CD4-positive, alpha-beta T cell treated with Interleukin-15 for 1 hour (primary cell): ENCODE measurements around the gene CTRB1.

Experiments used
- DNase-seq: peaks from one replicate; pipeline ENCODE4 v3.0.0-alpha.2; 2020

Gene CTRB1

DNA sequence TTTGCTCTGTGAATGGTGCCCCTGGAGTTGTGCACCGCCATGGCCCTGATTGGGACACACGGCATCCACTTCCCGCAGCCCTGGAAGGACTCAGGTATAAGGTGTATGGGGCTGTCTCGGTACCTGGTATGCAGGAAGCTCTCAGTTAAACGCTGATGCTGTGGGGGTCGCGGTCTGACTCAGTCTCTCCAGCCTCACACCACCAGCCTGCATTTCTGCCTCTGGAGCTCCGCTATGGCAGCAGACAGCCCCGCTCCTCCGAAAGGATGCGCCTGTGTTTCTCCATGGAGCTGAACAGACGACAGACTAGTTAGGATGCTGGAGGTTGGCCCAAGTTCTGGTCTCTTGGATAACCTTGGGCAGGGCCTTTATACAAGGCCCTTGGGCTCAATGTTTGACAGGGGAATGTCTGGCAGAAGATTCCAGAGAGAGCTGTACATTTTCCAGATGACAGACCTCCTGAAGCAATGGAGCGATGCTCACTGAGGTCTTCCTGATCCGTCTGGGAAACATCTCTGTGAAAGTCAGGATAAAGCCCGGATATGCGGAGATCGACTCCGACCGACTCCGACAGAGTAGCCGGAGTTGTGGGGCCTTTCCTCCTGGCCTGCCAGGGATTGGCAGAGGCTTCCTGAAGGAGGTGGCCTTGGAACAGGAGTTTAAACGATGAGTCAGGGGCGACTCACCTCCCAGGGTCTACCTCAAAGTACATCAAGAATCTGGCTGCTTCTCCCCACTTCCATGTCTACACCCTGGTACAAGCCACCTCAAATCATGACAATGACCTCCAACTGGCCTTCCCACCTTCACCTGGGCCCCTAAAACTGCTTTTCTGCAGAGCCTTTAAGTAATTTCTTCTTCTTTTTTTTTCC lies 54.5 kb downstream of the CTRB1 start:
- no peak for DNase-seq
